ENCODE measurements around the gene SLC25A15.

SLC25A15 gene

DNA sequence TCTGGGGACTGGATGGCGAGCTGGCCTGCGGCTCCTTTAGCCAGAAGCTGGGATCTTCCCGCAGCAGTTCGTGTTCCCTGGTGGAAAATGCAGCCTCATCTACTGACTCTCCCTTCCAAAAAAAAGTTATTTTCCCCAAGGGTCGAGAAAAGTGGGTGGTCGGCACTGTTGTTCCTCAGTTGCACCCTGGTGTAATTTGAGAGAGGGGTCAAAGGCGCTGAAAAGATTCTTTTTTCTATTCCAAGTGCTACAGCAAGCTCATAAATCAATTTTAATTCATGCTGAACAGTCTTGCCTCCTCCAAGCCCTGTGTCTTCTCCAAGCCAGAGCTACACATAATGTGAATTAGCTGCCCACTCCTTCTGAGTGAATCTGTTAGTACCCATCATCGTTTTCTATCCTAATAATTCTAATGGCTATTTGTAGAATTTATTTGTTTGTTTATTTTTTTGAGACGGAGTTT lies 774 bp downstream of the SLC25A15 start:
- TF ChIP-seq, protein P1, sequence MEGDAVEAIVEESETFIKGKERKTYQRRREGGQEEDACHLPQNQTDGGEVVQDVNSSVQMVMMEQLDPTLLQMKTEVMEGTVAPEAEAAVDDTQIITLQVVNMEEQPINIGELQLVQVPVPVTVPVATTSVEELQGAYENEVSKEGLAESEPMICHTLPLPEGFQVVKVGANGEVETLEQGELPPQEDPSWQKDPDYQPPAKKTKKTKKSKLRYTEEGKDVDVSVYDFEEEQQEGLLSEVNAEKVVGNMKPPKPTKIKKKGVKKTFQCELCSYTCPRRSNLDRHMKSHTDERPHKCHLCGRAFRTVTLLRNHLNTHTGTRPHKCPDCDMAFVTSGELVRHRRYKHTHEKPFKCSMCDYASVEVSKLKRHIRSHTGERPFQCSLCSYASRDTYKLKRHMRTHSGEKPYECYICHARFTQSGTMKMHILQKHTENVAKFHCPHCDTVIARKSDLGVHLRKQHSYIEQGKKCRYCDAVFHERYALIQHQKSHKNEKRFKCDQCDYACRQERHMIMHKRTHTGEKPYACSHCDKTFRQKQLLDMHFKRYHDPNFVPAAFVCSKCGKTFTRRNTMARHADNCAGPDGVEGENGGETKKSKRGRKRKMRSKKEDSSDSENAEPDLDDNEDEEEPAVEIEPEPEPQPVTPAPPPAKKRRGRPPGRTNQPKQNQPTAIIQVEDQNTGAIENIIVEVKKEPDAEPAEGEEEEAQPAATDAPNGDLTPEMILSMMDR (IDR thresholded peaks at IDR 0.05; ENCODE audit: low read depth, low read length, missing control alignments): no peak
- in situ Hi-C loops (cut with HindIII; ENCODE audit: low sequenced_read_pairs): no loop called here
- no peak for DNase-seq (ENCODE audit: low read depth)
- peak overlapping the region; percentile 63 for H3K4me3 ChIP-seq (ENCODE audit: low read depth, low read length)

DNA sequence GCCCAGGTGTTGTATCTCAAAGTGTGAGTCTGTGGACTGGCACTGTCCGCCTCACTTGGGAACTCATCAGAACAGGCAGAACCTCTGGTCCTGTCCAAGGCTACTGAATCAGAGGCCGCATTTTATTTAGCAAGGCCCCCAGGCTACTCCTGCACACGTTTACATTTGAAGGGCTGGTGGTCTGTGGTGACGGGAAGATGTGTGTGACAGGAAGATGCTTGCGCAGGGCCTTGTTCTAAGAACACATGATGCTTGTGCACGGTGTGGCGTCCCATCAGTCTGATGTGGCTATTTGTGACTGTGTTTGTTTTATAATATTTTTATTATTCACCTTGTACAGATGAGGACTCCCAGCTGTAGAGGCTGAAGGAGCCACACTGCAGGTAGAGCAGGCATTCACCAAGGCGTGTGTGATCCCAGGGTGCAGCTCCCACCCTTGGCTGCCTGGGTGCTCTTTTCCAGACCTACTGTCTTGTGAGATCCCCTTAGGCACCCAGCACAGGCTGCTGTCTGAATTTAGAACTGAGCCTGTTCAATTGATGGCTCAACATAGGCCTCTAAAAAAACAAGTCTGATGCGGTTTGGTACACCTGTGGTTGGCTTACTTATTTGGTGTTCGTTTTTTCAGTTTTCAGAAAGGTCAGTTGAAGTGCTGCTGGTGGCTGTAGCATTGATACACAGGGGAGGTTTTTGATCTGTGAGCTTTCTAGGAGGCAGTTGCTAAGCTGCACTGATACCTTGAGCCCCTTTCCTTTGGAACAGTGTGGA lies 3.1 kb downstream of the SLC25A15 start:
- H3K4me3 ChIP-seq (ENCODE audit: low read depth, low read length): no peak overlapping the region
- TF ChIP-seq, protein P1 (IDR thresholded peaks at IDR 0.05; ENCODE audit: low read depth, low read length, missing control alignments): no peak
- in situ Hi-C loops (cut with HindIII; ENCODE audit: low sequenced_read_pairs): no loop called here
- no peak for DNase-seq (ENCODE audit: low read depth)

DNA sequence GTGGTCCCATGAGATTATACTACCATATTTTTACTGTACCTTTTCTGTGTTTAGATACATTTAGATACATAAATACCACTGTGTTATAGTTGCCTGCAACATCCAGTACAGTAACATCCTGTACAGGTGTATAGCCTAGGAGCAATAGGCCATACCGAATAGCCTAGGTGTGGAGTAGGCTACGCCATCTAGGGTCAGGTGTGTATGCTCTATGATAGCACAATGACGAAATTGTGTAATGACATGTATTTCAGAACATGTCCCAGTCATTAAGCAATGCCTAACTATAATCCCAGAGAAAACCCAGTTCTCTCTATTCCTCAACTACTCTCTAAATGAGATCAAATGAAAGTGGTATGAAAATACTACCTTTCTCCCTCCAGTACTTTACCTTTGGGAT lies 3.9 kb downstream of the SLC25A15 start:
- in situ Hi-C loops (cut with HindIII; ENCODE audit: low sequenced_read_pairs): no loop called here
- H3K4me3 ChIP-seq (ENCODE audit: low read depth, low read length): no peak overlapping the region
- no peak for DNase-seq (ENCODE audit: low read depth)
- TF ChIP-seq, protein P1 (IDR thresholded peaks at IDR 0.05; ENCODE audit: low read depth, low read length, missing control alignments): no peak

DNA sequence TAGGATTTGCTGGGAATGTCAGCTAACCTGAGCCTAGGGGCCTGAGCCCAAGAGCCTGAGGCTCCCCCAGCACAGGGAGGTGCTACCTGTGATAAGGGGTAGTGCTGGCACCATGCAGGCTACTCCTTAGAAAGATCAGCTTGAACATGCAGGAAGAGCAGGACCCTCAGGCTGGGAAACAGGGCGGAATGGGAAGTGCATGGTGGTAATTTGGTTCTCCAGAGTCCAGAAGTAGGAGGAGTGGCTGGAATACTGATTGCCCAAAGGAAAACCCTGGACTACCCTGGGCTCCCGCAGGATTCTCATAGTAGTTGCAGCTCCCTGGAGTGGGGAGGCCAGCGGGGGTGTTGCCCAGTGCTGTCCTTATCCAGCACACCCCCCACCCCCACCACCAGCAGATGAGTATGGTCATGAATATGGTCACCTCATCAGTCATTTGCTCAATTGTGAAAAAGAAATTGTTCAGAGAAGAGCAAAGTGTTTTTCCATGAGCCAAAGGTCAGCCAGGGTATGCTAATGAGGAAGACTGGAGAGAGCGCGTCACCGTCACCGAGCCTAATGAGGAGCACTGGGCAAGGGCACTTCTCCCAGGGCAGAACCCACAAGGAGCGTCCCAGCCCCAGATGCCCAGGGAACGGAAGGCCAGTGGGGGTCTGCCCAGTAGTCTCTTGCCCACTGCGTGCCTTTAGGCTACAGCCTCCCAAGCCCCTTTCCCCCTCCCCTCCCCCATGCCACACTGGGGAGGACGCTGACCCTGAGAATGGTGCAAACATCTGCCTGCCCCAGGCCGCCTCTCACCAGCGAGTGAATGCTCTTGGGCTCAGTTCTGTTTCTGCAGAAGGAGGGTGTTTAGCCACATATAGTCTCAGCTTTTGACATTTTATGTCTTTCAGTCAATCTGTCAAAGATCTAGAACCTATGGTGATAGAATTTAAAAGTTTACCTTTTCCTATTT lies 5.3 kb downstream of the SLC25A15 start:
- TF ChIP-seq, protein P1 (IDR thresholded peaks at IDR 0.05; ENCODE audit: low read depth, low read length, missing control alignments): no peak
- in situ Hi-C loops (cut with HindIII; ENCODE audit: low sequenced_read_pairs): no loop called here
- no peak overlapping the region for H3K4me3 ChIP-seq (ENCODE audit: low read depth, low read length)
- no peak for DNase-seq (ENCODE audit: low read depth)

DNA sequence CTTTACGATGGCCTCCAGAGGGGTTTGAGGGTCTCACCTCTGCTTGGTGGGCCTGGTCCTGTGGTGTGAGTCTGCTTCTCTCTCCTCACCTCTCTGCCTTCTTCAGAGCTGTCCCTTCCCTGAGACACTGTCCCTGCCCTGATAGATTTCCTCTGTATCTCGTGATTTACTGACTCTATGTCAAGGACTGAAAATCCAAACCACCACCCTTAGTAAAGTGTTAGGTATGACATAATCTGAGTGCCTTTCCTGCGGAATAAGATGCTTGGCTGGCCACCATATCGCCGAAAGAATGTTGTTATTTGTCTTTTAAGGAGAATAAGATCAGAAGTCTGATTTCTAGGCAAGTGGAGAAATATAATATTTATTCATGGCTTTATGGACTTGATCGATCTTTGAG lies 7.2 kb downstream of the SLC25A15 start:
- in situ Hi-C loops (cut with HindIII; ENCODE audit: low sequenced_read_pairs): no loop called here
- no peak overlapping the region for H3K4me3 ChIP-seq (ENCODE audit: low read depth, low read length)
- no peak for DNase-seq (ENCODE audit: low read depth)
- TF ChIP-seq, protein P1 (IDR thresholded peaks at IDR 0.05; ENCODE audit: low read depth, low read length, missing control alignments): no peak

DNA sequence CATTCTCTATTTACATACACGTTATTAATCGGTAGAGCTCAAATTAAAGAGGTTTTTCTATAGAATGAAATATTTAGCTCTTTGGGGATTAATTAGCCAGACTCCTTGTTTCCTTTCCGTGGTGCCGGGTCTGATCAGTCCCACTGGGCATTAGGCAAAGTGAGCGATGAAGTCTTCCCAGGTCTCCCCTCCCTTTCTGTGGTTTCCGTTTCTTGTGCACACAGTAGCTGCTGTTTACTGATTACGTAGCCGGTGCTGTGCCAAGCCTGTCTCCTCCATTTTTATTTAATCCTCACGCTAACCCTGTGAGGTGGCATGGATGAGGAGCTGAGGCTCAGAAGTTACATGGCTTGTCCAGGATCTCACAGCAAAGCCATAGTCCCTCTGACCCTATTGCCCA lies 9.0 kb downstream of the SLC25A15 start:
- no peak overlapping the region for H3K4me3 ChIP-seq (ENCODE audit: low read depth, low read length)
- TF ChIP-seq, protein P1 (IDR thresholded peaks at IDR 0.05; ENCODE audit: low read depth, low read length, missing control alignments): no peak
- in situ Hi-C loops (cut with HindIII; ENCODE audit: low sequenced_read_pairs): no loop called here
- DNase-seq (ENCODE audit: low read depth): no peak
